Chondrocyte (in vitro differentiated cells): Measurements from ENCODE around the gene FLNA. TPM values are rescaled to one million over a fixed set of nuclear protein-coding genes. Genes with fewer than 3 reads are reported as not detected.

ENCODE experiments used
- DNase-seq: peaks from one replicate; pipeline ENCODE4 v3.0.0; 2021; ENCODE audit warnings: mixed read lengths, low spot score
- H3K27ac Mint-ChIP-seq: one replicate; pipeline ENCODE4 v1.8.0; 2021; ENCODE audit warnings: mild to moderate bottlenecking, moderate library complexity, mixed read lengths; ENCODE audit not compliant: unreplicated experiment
- H3K27me3 Mint-ChIP-seq: 2 replicates; pipeline ENCODE4 v1.8.0; 2021; ENCODE audit warnings: low read depth, mixed read lengths
- H3K36me3 Mint-ChIP-seq: 2 replicates; pipeline ENCODE4 v1.8.0; 2021; ENCODE audit warnings: low read depth, mixed read lengths
- H3K4me1 Mint-ChIP-seq: 2 replicates; pipeline ENCODE4 v1.8.0; 2021; ENCODE audit warnings: low read depth, mild to moderate bottlenecking, mixed read lengths
- H3K4me3 Mint-ChIP-seq: one replicate; pipeline ENCODE4 v1.8.0; 2021; ENCODE audit warnings: mild to moderate bottlenecking, moderate library complexity, mixed read lengths; ENCODE audit not compliant: unreplicated experiment
- H3K9me3 Mint-ChIP-seq: 2 replicates; pipeline ENCODE4 v1.8.0; 2021; ENCODE audit warnings: low read depth, mixed read lengths
- total RNA-seq: library from RNA; stranded (reverse); gene quantifications from 3 replicates; pipeline ENCODE4 v1.2.1, GENCODE V29; 2021
- TF ChIP-seq, protein P1 (sequence below): fragments of 200-600 bp; sonication (generic); IDR thresholded peaks from 2 replicates; pipeline ENCODE4 v1.5.0; 2021; ENCODE audit warnings: antibody characterized with exemption, mild to moderate bottlenecking, moderate library complexity

Gene FLNA
- total RNA-seq, 1 donor from 2014 or later = 4,327 TPM

DNA sequence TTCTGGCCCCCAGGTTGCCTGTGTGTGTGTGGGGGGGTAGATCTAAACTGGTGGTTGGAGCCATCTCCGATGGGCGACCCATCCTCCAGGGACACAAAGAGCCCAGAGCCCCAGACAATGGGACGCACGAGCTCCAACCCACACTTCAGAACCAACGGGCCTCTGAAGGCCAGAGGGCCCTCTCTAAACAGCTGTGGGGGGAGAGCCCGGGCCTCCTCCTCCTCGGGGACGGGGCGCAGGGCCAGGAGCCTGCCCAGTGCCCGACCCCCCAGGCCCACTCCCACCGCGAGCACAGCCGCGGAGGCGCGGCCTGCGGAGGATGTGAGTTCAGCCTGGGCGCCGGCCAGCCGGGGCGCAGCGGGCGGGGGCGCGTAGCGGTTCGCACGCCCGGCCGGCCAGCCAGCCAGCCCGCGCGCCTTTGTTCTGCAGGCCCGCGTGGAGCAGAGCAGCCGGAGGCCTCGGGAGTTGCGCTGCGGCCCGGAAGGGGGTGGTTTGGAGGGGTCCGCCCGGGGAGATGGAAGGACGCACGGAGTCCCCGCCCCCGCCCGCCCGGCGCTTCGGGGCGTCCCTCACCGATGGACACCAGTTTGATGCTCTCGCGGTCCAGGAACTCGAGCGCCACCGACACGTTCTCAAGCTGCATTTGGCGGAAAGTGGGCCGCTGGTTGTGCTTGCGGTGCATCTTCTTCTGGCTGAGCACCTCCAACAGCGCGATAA lies 4.0 kb downstream of the FLNA start:
- DNase-seq = no peak
- peak overlapping the region; percentile 87 for H3K4me3 Mint-ChIP-seq
- TF ChIP-seq, protein P1, sequence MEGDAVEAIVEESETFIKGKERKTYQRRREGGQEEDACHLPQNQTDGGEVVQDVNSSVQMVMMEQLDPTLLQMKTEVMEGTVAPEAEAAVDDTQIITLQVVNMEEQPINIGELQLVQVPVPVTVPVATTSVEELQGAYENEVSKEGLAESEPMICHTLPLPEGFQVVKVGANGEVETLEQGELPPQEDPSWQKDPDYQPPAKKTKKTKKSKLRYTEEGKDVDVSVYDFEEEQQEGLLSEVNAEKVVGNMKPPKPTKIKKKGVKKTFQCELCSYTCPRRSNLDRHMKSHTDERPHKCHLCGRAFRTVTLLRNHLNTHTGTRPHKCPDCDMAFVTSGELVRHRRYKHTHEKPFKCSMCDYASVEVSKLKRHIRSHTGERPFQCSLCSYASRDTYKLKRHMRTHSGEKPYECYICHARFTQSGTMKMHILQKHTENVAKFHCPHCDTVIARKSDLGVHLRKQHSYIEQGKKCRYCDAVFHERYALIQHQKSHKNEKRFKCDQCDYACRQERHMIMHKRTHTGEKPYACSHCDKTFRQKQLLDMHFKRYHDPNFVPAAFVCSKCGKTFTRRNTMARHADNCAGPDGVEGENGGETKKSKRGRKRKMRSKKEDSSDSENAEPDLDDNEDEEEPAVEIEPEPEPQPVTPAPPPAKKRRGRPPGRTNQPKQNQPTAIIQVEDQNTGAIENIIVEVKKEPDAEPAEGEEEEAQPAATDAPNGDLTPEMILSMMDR = no peak
- no peaks in the 10 kb centered on the region for H3K9me3 Mint-ChIP-seq
- no peaks in the 10 kb centered on the region for H3K27me3 Mint-ChIP-seq
- peaks cover 31% of the 10 kb centered on the region for H3K4me1 Mint-ChIP-seq
- peaks cover 14% of the 10 kb centered on the region for H3K36me3 Mint-ChIP-seq
- H3K27ac Mint-ChIP-seq = peak overlapping the region; percentile 76

GRCh38 chrX:154369449-154370299 lies 4.8 kb downstream of the FLNA start:
- Mint-ChIP-seq H3K9me3 (no peaks in the 10 kb centered on the region), H3K36me3 (peaks cover 14% of the 10 kb centered on the region), H3K27ac (peak overlapping the region; percentile 88), H3K4me1 (peaks cover 28% of the 10 kb centered on the region), H3K27me3 (no peaks in the 10 kb centered on the region), H3K4me3 (peak overlapping the region; percentile 87)
- TF ChIP-seq, protein P1 = no peak
- DNase-seq = no peak

GRCh38 chrX:154368630-154369448 lies 5.6 kb downstream of the FLNA start:
- peak overlapping the region; percentile 88 for H3K27ac Mint-ChIP-seq
- peaks cover 15% of the 10 kb centered on the region for H3K36me3 Mint-ChIP-seq
- TF ChIP-seq, protein P1 = no peak
- DNase-seq = no peak
- H3K27me3 Mint-ChIP-seq = no peaks in the 10 kb centered on the region
- no peaks in the 10 kb centered on the region for H3K9me3 Mint-ChIP-seq
- H3K4me1 Mint-ChIP-seq = peaks cover 30% of the 10 kb centered on the region
- H3K4me3 Mint-ChIP-seq = peak overlapping the region; percentile 87

GRCh38 chrX:154367474-154368308 lies 6.7 kb downstream of the FLNA start:
- peaks cover 35% of the 10 kb centered on the region for H3K4me1 Mint-ChIP-seq
- H3K9me3 Mint-ChIP-seq = no peaks in the 10 kb centered on the region
- DNase-seq = no peak
- H3K27me3 Mint-ChIP-seq = no peaks in the 10 kb centered on the region
- H3K36me3 Mint-ChIP-seq = peaks cover 19% of the 10 kb centered on the region
- TF ChIP-seq, protein P1 = no peak
- peak overlapping the region; percentile 87 for H3K4me3 Mint-ChIP-seq
- H3K27ac Mint-ChIP-seq = peak overlapping the region; percentile 88
